SU-DHL-6 (cell line): ENCODE measurements around the gene UBXN10.

Experiments
- H2AFZ ChIP-seq: fragments of 200-600 bp; sonication (generic); 2 replicates; pipeline ENCODE4 v1.6.1; 2014; ENCODE audit warnings: low read depth, mild to moderate bottlenecking, moderate library complexity, mixed read lengths, antibody characterized with exemption, low read length; ENCODE audit not compliant: severe bottlenecking
- H3F3A ChIP-seq: fragments of 200-600 bp; shearing (Covaris generic); 2 replicates; pipeline ENCODE4 v1.6.0; 2016; ENCODE audit warnings: antibody characterized with exemption, mild to moderate bottlenecking; ENCODE audit not compliant: insufficient read depth
- H3K27ac ChIP-seq: fragments of 200-600 bp; sonication (generic); 2 replicates; pipeline ENCODE4 v1.5.1; 2016; ENCODE audit warnings: low read depth, mild to moderate bottlenecking, low read length, moderate library complexity, mixed read lengths
- H3K27me3 ChIP-seq: fragments of 200-600 bp; sonication (generic), shearing (Covaris generic); 2 replicates; pipeline ENCODE4 v1.6.0; 2014; ENCODE audit warnings: mild to moderate bottlenecking, low read length
- H3K36me3 ChIP-seq: fragments of 200-600 bp; sonication (generic); 2 replicates; pipeline ENCODE4 v1.6.1; 2014; ENCODE audit warnings: mild to moderate bottlenecking, low read length, mixed read lengths
- H3K4me2 ChIP-seq: fragments of 300-600, 200-600 bp; shearing (Covaris generic), sonication (generic); 2 replicates; pipeline ENCODE4 v1.6.0; 2014; ENCODE audit warnings: low read length, low read depth, mild to moderate bottlenecking; ENCODE audit not compliant: poor library complexity, severe bottlenecking
- H3K4me3 ChIP-seq: fragments of 200-600 bp; sonication (generic); 2 replicates; pipeline ENCODE4 v1.5.1; 2014; ENCODE audit warnings: antibody characterized with exemption, low read length, mild to moderate bottlenecking, mixed read lengths; ENCODE audit not compliant: insufficient read depth, poor library complexity, severe bottlenecking
- H3K79me2 ChIP-seq: fragments of 200-600 bp; sonication (generic); 2 replicates; pipeline ENCODE4 v1.6.1; 2014; ENCODE audit warnings: mild to moderate bottlenecking, low read length, moderate library complexity; ENCODE audit not compliant: insufficient read depth
- H3K9ac ChIP-seq: fragments of 200-600 bp; sonication (generic); 2 replicates; pipeline ENCODE4 v1.7.0; 2014; ENCODE audit warnings: mild to moderate bottlenecking, low read length
- H3K9me2 ChIP-seq: fragments of 200-600 bp; sonication (generic); replicated peaks from 2 replicates; pipeline ENCODE4 v1.6.1; 2014; ENCODE audit warnings: low read length; ENCODE audit not compliant: insufficient read depth
- H3K9me3 ChIP-seq: fragments of 200-600 bp; sonication (generic); 2 replicates; pipeline ENCODE4 v1.6.1; 2014; ENCODE audit warnings: low read length, mixed read lengths; ENCODE audit not compliant: insufficient read depth
- H4K20me1 ChIP-seq: fragments of 200-600 bp; sonication (generic); 2 replicates; pipeline ENCODE4 v1.6.1; 2014; ENCODE audit warnings: low read depth, mild to moderate bottlenecking, antibody characterized with exemption, low read length, moderate library complexity, mixed read lengths
- EZH2phosphoT487 ChIP-seq: fragments of 200-600 bp; sonication (generic), shearing (Covaris generic); conservative IDR thresholded peaks from 2 replicates; pipeline ENCODE4 v1.6.1; 2018; ENCODE audit warnings: mild to moderate bottlenecking, antibody characterized with exemption, low read length, moderate library complexity, mixed read lengths
- TF ChIP-seq, protein P1 (sequence below): fragments of 200-600 bp; sonication (generic); IDR thresholded peaks from one replicate; pipeline ENCODE4 v1.5.1; 2017; ENCODE audit warnings: antibody characterized with exemption, mild to moderate bottlenecking, low read length, moderate library complexity; ENCODE audit not compliant: insufficient read depth, poor library complexity, severe bottlenecking

The UBXN10 gene

DNA sequence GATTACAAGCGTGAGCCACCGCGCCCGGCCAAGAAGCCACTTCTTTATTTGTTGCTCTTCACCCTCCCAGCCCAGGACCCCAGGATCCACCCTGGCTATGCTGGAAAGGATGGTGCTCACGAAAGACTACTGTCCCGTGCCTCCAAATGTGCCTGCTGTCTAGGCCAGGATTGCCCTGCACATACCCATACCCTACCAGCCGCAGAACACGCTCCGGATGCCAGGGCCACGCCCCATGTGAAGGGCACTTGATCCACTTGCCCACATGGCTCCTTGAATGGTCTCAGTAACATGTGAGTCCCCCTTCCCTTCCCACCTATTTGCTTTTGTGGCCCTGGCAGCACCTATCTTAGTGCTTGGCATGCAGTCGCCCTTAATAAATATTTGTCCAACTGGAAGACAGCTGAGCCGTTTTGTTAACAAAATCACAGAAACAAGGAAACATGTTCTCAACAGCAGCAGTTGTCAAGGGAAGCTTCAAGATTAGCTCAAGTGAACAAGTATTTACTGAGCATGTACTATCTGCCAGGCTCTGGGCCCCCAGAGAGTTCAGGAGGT, 13.8 kb upstream of the UBXN10 start:
- Histone ChIP-seq H3K9ac (no peak overlapping the region), H3F3A (no peaks in the 10 kb centered on the region), H3K27ac (no peak overlapping the region), H3K79me2 (no peaks in the 10 kb centered on the region), H3K36me3 (no peaks in the 10 kb centered on the region), H3K9me3 (no peaks in the 10 kb centered on the region), H4K20me1 (no peaks in the 10 kb centered on the region), H2AFZ (no peak overlapping the region), H3K27me3 (no peaks in the 10 kb centered on the region), H3K4me2 (no peak overlapping the region), H3K9me2 (no peaks in the 10 kb centered on the region), H3K4me3 (no peak overlapping the region)
- TF ChIP-seq, protein P1, sequence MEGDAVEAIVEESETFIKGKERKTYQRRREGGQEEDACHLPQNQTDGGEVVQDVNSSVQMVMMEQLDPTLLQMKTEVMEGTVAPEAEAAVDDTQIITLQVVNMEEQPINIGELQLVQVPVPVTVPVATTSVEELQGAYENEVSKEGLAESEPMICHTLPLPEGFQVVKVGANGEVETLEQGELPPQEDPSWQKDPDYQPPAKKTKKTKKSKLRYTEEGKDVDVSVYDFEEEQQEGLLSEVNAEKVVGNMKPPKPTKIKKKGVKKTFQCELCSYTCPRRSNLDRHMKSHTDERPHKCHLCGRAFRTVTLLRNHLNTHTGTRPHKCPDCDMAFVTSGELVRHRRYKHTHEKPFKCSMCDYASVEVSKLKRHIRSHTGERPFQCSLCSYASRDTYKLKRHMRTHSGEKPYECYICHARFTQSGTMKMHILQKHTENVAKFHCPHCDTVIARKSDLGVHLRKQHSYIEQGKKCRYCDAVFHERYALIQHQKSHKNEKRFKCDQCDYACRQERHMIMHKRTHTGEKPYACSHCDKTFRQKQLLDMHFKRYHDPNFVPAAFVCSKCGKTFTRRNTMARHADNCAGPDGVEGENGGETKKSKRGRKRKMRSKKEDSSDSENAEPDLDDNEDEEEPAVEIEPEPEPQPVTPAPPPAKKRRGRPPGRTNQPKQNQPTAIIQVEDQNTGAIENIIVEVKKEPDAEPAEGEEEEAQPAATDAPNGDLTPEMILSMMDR: no peak
- TF ChIP-seq EZH2phosphoT487: no peak

DNA sequence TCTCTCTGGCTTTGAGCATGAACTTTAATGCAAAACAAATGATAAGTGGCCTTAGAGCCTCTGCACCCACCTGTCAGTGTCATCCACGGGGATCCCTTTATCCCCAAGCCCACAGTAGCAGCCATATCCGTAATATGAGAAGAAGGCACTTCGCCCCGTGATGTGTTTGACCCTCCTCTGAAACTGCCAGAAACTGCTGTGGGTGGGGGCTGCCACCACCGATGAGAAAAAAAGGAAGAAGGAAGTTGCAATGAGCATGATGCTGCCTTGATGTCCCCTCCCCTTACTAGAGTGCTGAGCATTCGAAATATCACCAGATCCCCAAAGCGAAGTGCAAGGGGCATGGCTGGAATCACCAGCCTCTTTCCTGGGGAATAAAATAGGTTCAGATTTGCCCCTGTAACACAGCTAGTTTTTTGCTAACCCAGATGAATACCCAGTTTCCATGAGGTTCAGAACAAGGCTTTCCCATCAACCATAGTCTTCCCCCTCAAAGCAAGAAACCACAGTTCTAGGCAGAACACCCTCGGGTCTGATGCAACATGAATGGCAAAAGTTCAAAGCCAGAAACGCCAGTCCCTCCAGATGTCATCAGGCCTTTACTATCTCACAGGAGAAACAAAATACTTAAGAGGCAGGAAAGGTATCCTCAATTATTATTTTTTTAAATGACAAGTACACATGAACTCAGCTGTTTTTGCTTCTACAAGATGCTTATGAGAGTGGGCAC, 10.8 kb upstream of the UBXN10 start:
- Histone ChIP-seq H4K20me1 (no peaks in the 10 kb centered on the region), H3K9ac (no peak overlapping the region)

DNA sequence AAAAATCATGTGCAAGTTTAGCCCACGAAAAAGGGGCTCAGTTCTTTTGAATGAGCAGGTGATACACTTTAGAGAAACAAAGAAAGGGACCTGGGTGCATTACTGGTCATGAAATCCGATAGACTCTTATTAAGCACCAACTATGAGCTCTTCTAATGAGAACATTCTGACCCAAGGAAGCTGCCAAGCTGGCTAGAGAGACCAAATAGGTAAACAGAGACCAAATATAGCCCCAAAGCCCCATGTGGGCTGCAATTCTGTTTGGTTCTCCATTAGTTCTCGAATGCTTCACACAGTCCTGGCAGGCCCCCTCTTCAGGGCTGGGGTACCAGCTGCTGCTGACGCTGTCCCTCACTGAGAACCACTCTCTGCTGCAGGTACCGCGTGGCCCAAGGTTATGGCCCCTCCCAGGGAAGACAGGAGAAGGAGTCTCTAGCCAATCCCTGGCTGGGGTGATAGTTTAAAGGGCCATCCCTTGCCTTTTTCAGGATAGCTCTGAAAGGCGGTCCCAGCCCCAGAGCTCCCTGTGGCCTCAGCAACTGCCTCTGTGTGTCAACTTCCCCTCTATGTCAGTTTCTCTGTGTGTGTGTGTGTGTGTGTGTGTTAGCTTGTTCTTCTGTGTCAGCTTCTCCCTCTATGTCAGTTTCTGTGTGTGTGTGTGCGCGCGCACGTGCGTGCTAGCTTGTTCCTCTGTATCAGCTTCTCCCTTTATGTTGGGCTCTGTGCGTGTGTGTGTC, 7.1 kb upstream of the UBXN10 start:
- TF ChIP-seq, protein P1: no peak
- no peak for TF ChIP-seq EZH2phosphoT487
- Histone ChIP-seq H3K27me3 (no peaks in the 10 kb centered on the region; the same call in 1 of the 2 replicates), H3K27ac (no peak overlapping the region), H2AFZ (no peak overlapping the region), H3K9me2 (no peaks in the 10 kb centered on the region), H3F3A (no peaks in the 10 kb centered on the region), H3K9ac (no peak overlapping the region), H3K9me3 (no peaks in the 10 kb centered on the region), H3K4me2 (no peak overlapping the region), H4K20me1 (no peaks in the 10 kb centered on the region), H3K36me3 (no peaks in the 10 kb centered on the region), H3K79me2 (no peaks in the 10 kb centered on the region), H3K4me3 (no peak overlapping the region)

More for the DNA sequence above, 10.8 kb upstream of the UBXN10 start:
- Histone ChIP-seq H3K36me3 (no peaks in the 10 kb centered on the region), H3K27ac (no peak overlapping the region), H3K9me2 (no peaks in the 10 kb centered on the region), H3K79me2 (no peaks in the 10 kb centered on the region), H3K4me3 (no peak overlapping the region), H2AFZ (no peak overlapping the region), H3F3A (no peaks in the 10 kb centered on the region), H3K27me3 (no peaks in the 10 kb centered on the region), H3K4me2 (no peak overlapping the region), H3K9me3 (no peaks in the 10 kb centered on the region)
- TF ChIP-seq EZH2phosphoT487: no peak
- TF ChIP-seq, protein P1: no peak
